GM19372 (cell line): ENCODE data around the gene THBD.

ENCODE experiments used
- ATAC-seq: cut with Tn5 transposase; IDR thresholded peaks from one replicate; pipeline ENCODE4 v1.9.1; 2021; ENCODE audit warnings: mild to moderate bottlenecking, low read depth, moderate library complexity; ENCODE audit not compliant: unreplicated experiment

The THBD gene

GRCh38 chr20:23049201-23050075, at the start of gene THBD:
TSS of gene THBD (minus strand) at chr20:23049672. CDS start at chr20:23049504, 168 bp downstream.
- no peak for ATAC-seq

- ATAC-seq = no peak
Measured at GRCh38 chr20:23097636-23098580, 48.4 kb upstream of the THBD start.

GRCh38 chr20:23096986-23097520, 47.6 kb upstream of the THBD start:
- no peak for ATAC-seq

GRCh38 chr20:23096097-23096496, 46.6 kb upstream of the THBD start:
- no peak for ATAC-seq

- no peak for ATAC-seq
Measured at GRCh38 chr20:23095499-23095898, 46.0 kb upstream of the THBD start.

- no peak for ATAC-seq
Measured at GRCh38 chr20:23094927-23095326, 45.5 kb upstream of the THBD start.

GRCh38 chr20:23094213-23094896, 44.9 kb upstream of the THBD start:
- ATAC-seq = no peak

- ATAC-seq = no peak
Measured at GRCh38 chr20:23093613-23094012, 44.1 kb upstream of the THBD start.

- ATAC-seq = no peak
Measured at GRCh38 chr20:23092861-23093495, 43.5 kb upstream of the THBD start.

GRCh38 chr20:23092384-23092756, 42.9 kb upstream of the THBD start:
- ATAC-seq = no peak

GRCh38 chr20:23091721-23092383, 42.4 kb upstream of the THBD start:
- no peak for ATAC-seq

- no peak for ATAC-seq
Measured at GRCh38 chr20:23090878-23091277, 41.4 kb upstream of the THBD start.

GRCh38 chr20:23090147-23090546, 40.7 kb upstream of the THBD start:
- ATAC-seq = no peak

- ATAC-seq = no peak
Measured at GRCh38 chr20:23088866-23089265, 39.4 kb upstream of the THBD start.

- no peak for ATAC-seq
Measured at GRCh38 chr20:23087587-23088251, 38.2 kb upstream of the THBD start.

GRCh38 chr20:23086931-23087411, 37.5 kb upstream of the THBD start:
- ATAC-seq = no peak

- no peak for ATAC-seq
Measured at GRCh38 chr20:23086056-23086566, 36.6 kb upstream of the THBD start, which contains the start of gene CD93. TSS of gene CD93 (minus strand) at chr20:23086324. CDS start at chr20:23086192, 132 bp downstream.

GRCh38 chr20:23085436-23086055, 36.1 kb upstream of the THBD start:
- no peak for ATAC-seq
